ENCODE measurements around the gene EVI2B.
A peak's percentile ranks its signal among the peaks of the same experiment; 100 is the strongest.

EVI2B gene

DNA sequence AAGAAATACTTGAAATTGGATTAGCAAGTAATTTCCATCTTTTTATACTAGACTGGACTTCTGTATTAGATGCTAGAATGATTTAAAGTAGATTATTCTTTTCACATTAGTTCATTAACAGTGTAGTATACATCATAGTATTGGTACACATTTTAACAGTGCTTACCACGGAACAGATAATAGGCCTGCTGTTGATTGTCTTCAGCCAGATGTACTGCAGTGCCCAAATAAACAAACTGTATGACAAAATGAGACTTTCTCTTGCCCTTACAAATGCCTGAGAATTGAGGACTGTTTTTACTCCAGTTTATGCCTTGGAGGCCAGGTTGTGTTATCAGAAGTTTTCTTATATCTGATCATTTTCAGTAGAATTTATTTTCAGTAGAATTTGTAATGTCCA lies 6.9 kb upstream of the EVI2B start:
- peak overlapping the region; percentile 54; the same call in 1 of the 2 replicates for H3K4me3 ChIP-seq (ENCODE audit: low read length)
- no peak for TF ChIP-seq ZNF274 (IDR thresholded peaks at IDR 0.05; ENCODE audit: low read depth, low read length)

DNA sequence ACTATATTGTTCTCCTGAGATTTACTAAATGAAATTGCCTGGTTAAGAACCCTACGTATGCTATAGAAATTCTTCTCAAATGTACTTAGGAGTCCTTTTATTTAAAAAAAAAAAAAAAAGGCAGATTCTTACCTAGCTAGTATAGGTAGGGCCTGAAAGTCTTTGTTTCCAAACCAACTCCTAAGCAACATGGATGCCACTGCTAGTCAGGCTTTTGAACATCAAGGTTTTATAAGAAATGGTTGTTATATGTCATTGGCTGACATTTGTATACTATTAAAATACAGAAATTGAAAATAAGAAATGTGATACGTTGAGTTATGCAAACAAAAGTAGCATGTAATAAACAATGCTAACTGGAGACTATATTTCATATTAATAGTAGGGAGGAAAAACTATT lies 6.4 kb upstream of the EVI2B start:
- TF ChIP-seq ZNF274 (IDR thresholded peaks at IDR 0.05; ENCODE audit: low read depth, low read length), result no peak
- peak overlapping the region; percentile 54; the same call in 1 of the 2 replicates for H3K4me3 ChIP-seq (ENCODE audit: low read length)

DNA sequence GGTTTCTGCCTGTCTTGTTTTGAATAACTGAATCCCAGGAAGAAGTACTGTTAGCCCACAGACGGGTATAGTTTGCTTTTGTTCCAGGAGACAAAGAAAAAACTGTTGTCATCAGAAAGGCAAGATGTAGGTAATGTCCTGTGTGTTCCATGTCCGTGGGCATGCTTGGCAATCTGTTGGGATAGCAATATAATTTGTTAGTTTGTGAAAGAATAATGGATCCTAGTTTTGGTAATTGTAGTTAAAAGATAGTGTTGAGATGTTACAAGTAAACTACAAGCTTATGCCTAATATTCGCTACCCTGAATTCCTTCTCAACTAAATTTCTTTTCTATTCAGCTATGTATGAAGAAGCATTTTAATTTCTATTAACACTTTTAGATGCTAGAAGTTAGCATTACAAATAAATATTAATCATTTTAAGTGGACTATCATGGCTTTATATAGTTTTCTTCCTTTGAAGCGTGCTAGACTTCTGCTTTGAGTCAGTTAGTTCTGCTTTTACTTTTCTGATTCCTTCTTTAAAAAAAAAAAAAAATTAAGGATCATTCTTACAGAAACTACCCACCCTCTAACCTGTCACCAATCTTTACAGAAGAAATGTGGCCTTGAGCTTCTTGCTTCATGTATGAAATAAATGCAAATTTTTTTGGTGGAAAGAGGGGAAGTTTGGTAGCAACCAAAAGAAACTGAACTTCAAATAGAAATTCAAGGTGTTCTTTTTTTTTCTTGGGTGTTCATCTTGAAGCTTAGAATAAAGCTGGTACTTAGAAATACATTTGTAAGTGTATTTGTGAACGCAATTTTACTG lies 5.2 kb upstream of the EVI2B start:
- H3K4me3 ChIP-seq (ENCODE audit: low read length), result peak overlapping the region; percentile 92; the same call in 1 of the 2 replicates
- no peak for TF ChIP-seq ZNF274 (IDR thresholded peaks at IDR 0.05; ENCODE audit: low read depth, low read length)

DNA sequence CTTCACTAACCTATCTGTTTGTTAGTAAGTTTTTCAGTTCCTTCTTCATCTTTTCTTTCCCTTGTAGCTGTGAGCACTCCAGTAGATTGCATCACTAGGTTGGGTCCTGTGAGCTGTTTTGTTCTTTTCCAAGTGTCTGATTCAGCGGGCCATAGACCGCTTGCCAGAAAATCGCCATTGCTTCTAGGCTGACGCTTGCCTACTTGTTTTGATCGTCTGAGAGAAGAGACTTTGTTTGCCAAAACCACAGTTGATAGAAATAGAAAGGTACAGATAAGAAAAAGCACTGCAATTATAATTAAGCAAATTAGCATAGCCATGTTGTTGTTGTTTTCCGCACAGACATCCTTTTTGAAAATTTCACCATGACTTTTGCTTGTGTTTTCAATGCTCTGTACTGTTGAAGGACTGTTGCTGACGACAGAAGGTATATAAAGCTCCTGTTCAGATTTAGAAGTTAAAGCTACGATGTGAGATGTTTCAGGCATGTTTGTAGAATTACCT lies 4.5 kb upstream of the EVI2B start:
- H3K4me3 ChIP-seq (ENCODE audit: low read length), result peak overlapping the region; percentile 92
- TF ChIP-seq ZNF274 (IDR thresholded peaks at IDR 0.05; ENCODE audit: low read depth, low read length), result no peak

DNA sequence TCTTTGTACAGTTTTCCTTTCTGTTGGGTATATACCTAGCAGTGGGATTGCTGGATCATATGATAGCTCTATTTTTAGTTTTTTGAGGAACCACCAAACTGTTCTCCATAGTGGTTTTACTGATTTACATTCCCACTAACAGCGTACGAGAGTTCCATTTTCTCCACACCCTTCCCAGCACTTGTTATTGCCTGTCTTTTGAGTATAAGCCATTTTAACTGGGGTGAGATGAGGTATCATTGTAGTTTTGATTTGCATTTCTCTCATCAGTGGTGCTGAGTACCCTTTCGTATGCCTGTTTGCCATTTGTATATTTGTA lies 887 bp upstream of the EVI2B start:
- no peak overlapping the region for H3K4me3 ChIP-seq (ENCODE audit: low read length)
- no peak for TF ChIP-seq ZNF274 (IDR thresholded peaks at IDR 0.05; ENCODE audit: low read depth, low read length)

DNA sequence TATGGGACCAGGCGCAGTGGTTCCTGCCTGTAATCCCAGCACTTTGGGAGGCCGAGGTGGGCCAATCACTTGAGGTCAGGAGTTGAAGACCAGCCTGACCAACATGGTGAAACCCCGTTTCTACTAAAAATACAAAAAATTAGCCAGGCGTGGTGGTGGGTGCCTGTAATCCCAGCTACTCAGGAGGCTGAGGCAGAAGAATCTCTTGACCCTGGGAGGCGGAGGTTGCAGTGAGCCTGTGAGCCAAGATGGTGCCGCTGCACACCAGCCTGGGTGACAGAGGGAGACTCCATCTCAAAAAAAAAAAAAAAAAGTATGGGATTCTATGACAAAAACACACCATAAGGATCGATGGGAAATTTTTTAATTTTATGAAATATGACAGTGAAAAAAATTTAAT lies 1.6 kb downstream of the EVI2B start:
- H3K4me3 ChIP-seq (ENCODE audit: low read length), result peak overlapping the region; percentile 94

DNA sequence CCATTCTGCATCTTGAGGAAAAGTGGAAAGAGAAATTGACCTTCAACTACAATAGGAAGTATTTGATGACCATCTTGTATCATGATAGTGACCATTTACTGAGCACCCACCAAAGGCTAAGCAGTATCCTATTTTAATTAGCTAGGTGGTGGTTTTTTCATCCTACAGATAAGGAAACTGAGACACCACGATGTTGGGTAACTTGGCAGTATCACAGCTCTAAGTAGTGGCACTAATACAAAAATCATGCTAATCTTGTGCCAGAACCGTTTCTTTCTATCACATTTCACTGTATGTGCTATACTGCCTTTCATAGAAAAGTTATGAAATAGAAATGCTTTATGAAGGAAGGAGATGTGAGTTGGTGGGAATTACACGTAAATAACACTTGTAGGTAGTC lies 2.3 kb downstream of the EVI2B start:
- no peak for TF ChIP-seq ZNF274 (IDR thresholded peaks at IDR 0.05; ENCODE audit: low read depth, low read length)
- peak overlapping the region; percentile 94; the same call in 1 of the 2 replicates for H3K4me3 ChIP-seq (ENCODE audit: low read length)

DNA sequence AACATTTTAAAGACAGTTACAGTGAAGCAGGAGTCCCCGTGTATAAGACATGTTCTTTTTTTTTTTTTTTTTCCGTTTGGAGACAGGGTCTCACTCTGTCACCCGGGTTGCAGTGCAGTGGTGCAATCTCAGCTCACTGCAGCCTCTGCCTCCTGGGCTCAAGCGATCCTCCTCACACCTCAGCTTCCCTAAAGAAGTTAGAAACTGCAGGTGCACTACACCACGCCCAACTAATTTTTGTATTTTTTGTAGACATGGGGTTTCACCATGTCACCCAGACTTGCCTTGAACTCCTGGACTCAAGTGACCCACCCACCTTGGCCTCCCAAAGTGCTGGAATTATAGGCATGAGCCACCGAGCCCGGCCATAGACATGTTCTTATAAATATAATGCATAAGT lies 3.0 kb downstream of the EVI2B start:
- peak overlapping the region; percentile 94 for H3K4me3 ChIP-seq (ENCODE audit: low read length)
- TF ChIP-seq ZNF274 (IDR thresholded peaks at IDR 0.05; ENCODE audit: low read depth, low read length), result no peak

DNA sequence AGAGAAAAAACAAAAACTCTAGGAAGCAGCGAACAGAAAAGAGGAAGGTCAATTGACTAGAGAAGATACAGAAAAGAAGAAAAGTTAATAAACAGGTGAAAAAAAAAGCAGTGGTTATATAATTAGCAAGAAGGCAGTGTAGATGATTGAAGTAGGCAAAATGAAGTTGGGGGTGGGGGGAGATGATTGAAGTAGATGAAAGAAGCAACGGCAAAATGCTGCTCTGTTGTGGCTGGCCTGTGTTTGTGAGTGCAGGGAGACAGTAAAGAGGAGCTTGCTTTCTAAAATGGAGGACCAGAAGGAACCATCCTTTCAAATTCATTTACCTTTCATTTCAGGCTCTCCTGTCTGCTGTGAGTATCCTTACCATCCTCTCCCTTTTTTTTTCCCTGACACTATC lies 3.6 kb downstream of the EVI2B start:
- H3K4me3 ChIP-seq (ENCODE audit: low read length), result peak overlapping the region; percentile 94
- TF ChIP-seq ZNF274 (IDR thresholded peaks at IDR 0.05; ENCODE audit: low read depth, low read length), result no peak

DNA sequence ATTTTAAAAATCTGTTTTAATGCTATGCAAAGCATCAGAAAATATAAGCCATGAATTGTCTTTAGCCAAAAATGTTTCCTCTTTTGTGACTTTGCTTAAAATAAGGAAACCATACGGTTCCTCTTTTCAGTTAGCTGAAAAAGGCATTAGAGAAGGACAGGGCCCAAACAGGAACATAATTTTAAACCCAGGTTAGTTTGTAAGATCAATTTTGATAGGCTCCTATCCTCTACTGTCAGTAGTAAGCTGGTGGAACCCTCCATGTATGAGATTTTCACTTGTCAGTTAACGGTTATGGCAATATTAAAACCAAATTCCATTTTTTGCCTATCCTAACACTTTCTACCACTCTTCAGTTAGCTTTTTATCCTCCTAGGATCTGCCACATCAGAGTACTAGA lies 4.3 kb downstream of the EVI2B start:
- H3K4me3 ChIP-seq (ENCODE audit: low read length), result peak overlapping the region; percentile 22; the same call in 1 of the 2 replicates
- TF ChIP-seq ZNF274 (IDR thresholded peaks at IDR 0.05; ENCODE audit: low read depth, low read length), result no peak

DNA sequence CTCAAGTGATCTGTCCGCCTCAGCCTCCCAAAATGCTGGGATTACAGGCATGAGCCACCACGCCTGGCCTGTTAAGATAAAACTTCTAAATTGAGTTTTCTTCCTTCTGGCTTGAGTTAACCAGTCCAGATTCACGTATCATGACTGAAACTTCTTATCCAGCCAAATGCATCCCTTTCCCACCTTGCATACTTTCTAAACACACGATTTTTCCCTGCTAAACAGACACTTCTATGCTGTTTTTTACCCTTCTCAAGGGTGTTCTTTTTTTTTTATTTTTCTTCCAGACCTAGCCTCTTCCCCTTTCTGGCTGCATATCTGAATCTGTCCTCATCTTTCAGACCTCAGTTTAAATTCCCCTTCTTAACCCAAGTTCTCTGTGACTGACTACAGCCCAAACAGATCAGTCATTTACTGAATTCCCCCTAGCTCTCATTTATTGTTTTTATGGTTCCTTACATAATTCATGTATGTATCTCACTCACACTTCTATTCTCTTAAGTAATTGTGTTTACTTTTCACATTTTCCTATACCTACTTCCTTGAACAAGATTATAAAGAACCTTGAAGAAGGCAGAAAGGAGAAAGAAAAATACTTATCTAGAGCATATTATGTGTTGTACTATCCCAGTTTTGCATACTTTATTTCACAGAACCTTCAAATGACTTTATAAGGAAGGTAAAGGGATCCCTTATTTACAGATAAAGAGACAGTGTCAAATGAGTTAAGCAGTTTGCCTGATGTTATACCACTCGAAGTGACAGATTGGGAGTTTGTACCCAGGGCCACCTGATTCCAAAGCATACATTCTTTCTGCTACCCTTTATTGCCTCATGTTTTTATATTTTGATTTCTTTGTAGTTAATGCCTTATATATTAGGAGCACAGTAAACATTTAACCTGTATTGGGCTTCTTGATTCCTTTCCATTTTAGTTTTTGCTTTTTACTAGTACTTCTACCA lies 5.2 kb downstream of the EVI2B start:
- H3K4me3 ChIP-seq (ENCODE audit: low read length), result peak overlapping the region; percentile 58
- no peak for TF ChIP-seq ZNF274 (IDR thresholded peaks at IDR 0.05; ENCODE audit: low read depth, low read length)

DNA sequence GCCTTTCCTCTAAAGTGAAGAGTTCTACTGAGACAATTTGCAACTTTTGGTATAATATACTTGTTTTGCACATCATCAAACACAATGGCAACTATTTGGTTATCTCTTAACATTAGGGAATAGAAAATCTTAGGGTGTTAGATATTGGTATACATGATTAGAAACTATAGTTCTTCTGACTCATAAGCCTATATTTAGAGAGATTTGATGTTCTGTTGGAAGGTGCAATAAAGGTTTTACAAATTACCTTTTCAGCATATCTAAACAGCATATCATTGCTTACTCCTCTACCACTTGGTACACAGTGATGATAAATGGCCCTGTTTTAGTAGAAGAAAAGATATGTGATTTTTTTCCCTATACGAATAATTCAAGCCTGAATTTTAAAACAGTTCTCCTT lies 6.2 kb downstream of the EVI2B start:
- H3K4me3 ChIP-seq (ENCODE audit: low read length), result peak overlapping the region; percentile 58; the same call in 1 of the 2 replicates
- no peak for TF ChIP-seq ZNF274 (IDR thresholded peaks at IDR 0.05; ENCODE audit: low read depth, low read length)

DNA sequence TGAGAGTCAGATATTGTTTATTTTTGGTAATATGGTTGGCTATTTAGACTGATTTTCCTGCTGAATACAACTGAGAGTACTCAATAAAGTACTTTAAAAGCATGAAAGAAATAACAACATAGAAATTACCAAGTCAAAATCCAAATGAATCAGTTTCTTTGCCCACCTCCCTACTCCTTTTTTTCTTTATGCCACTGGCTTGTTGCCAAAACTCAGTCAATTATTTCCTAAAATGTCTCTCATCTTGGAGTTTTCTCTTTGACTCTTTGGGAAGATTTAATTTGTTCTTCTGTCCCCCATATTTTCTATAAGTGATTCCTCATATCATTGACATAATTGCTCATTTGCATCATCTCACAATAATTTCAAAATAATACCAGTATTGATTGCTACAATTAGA lies 14.2 kb downstream of the EVI2B start:
- TF ChIP-seq ZNF274 (IDR thresholded peaks at IDR 0.05; ENCODE audit: low read depth, low read length), result no peak

DNA sequence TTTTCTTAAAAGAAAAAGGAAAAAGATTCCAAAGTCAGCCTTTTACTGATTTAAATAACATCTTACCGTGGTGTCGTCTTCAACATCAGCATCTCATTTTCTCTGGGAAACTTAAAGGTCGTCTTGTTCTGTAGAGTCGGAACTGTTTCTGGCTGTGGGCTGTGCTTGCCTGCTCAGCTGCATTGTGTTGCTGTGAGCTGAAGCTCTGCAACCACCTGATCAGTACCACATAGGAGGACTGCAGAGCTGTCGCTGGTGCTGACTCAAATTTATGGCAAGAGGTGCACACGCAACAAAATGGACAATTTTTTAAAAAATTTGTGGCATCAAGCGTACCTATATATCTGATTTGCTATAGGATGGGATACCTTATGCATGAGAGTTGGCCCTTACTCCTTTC lies 16.8 kb downstream of the EVI2B start, which contains the start of gene OMG:
Gene OMG (minus strand): TSS at position 150 of the 400 bp plus-strand sequence. CDS start 908 bp downstream, outside the sequence.
- TF ChIP-seq ZNF274 (IDR thresholded peaks at IDR 0.05; ENCODE audit: low read depth, low read length), result no peak
- no peak within 1 kb of the TSS for H3K4me3 ChIP-seq (ENCODE audit: low read length)

More for the DNA sequence above, 14.2 kb downstream of the EVI2B start:
- no peak overlapping the region for H3K4me3 ChIP-seq (ENCODE audit: low read length)

Measured in GM08714 (cell line).